ENCODE data around the gene TBPL1. TPM values are rescaled to one million over a fixed set of nuclear protein-coding genes. Genes with fewer than 3 reads are reported as not detected.
A peak's percentile ranks its signal among the peaks of the same experiment; 100 is the strongest.
"Not testable (repeated sequence)": the region's sequence is repeated elsewhere in the genome, so short reads cannot be mapped to it uniquely, and the experiment has no call there.

Gene TBPL1
- total and polyA plus RNA-seq, 12 donors, result 5.1 to 21.0 (median 16.8) TPM

DNA sequence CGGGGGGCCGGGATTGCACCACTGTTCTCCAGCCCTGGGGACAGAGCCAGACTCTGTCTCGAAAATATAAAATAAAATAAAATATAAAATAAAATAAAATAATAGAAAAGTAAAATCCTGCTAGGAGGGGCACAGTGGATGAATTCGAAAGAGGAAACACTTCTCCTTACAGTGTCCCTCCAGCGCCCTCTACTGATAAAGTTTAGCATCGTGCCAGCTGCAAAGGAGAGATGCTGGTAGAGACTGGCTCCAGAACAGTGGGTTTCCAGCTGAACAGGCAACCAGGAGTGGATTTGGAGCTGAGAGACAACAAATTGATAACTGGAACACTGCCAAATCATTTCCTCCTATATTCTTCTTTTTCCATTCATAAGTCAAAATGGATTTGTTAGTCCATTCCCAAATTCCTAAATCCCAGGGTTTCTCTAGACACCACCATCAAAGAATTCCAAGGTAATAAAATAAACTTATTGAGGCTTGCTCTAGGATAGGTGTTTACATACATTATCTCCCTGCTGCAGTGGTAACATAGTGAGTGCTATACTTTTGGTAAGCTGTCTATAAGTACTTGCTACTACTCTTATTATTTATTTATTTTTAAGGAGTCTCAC, 31.7 kb upstream of the TBPL1 start:
- DNase-seq, result peak; percentile 71 to 91 (median 80)
- intact Hi-C loops (cut with DNase I), result loop anchor here (5.0 to 10.0 kb wide), 2 partner anchors 143 to 176 kb away; no protein-coding TSS in a partner anchor
- no peak overlapping the region for H3K4me3 ChIP-seq

DNA sequence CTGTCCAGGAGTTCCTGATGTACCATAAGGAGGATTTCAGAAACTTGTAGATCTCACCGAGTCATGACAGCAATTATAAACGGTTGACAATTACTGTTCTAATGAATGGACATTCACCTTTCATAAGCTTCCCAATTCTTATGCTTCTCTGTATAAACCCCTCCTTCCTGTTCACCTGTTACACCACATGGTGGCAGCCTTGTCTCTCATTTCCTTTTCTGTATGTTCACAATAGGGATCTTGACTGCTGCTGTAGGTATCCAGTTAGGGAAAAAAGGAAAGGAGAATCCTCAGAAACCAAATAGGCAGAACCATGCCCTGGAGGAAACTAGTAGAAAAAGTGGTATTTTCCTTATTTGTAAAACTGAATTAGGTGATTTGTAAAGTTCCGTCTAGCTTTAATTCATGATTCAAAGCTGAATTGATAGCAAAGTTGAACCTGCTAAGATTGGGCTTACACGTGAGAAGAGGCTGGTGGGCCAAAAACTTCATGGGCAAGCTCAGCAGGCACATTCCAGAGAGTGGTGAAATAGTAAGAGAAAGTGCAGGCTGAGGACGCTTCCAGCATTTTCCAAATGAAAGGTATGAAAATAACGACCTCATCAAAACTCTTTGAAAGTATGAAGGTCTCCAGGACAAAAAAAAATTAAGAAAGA, 29.0 kb upstream of the TBPL1 start:
- peak; percentile 53 to 91 (median 75) for DNase-seq
- 12 to 28% (median 22%) methylated on average over 6 of the region's 6 CpGs for WGBS, 4 donors
- no peak overlapping the region for H3K27ac ChIP-seq
- peaks cover 4% of the 10 kb centered on the region for H3K27me3 ChIP-seq
- H3K36me3 ChIP-seq (replicated peaks in 1 of 2), result no peaks in the 10 kb centered on the region
- H3K9me3 ChIP-seq (replicated peaks in 1 of 3), result no peaks in the 10 kb centered on the region
- no peaks in the 10 kb centered on the region for H3K4me1 ChIP-seq (replicated peaks in 1 of 2)
- TF ChIP-seq POLR2A (IDR thresholded peaks at IDR 0.05), result no peak
- TF ChIP-seq, protein P1, sequence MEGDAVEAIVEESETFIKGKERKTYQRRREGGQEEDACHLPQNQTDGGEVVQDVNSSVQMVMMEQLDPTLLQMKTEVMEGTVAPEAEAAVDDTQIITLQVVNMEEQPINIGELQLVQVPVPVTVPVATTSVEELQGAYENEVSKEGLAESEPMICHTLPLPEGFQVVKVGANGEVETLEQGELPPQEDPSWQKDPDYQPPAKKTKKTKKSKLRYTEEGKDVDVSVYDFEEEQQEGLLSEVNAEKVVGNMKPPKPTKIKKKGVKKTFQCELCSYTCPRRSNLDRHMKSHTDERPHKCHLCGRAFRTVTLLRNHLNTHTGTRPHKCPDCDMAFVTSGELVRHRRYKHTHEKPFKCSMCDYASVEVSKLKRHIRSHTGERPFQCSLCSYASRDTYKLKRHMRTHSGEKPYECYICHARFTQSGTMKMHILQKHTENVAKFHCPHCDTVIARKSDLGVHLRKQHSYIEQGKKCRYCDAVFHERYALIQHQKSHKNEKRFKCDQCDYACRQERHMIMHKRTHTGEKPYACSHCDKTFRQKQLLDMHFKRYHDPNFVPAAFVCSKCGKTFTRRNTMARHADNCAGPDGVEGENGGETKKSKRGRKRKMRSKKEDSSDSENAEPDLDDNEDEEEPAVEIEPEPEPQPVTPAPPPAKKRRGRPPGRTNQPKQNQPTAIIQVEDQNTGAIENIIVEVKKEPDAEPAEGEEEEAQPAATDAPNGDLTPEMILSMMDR (IDR thresholded peaks at IDR 0.05), result peak; percentile 64 to 94 (median 88)
- no peak overlapping the region for H3K4me3 ChIP-seq
- intact Hi-C loops (cut with DNase I), result loop anchor here (2.0 to 10.0 kb wide), 3 partner anchors 141 to 173 kb away; no protein-coding TSS in a partner anchor

More for the DNA sequence above, 31.7 kb upstream of the TBPL1 start:
- TF ChIP-seq, protein P1 (IDR thresholded peaks at IDR 0.05), result peak; percentile 48 to 84 (median 60)
- no peak for TF ChIP-seq POLR2A (IDR thresholded peaks at IDR 0.05)
- no peaks in the 10 kb centered on the region for H3K4me1 ChIP-seq (replicated peaks in 1 of 2)
- whole genome bisulfite sequencing, 4 donors, result 23 to 29% (median 25%) methylated on average over 6 of the region's 6 CpGs
- no peak overlapping the region for H3K27ac ChIP-seq
- H3K36me3 ChIP-seq (replicated peaks in 1 of 2), result no peaks in the 10 kb centered on the region
- H3K9me3 ChIP-seq (replicated peaks in 1 of 3), result no peaks in the 10 kb centered on the region
- peaks cover 4% of the 10 kb centered on the region for H3K27me3 ChIP-seq

- H3K27me3 ChIP-seq; H3K9me3 ChIP-seq (replicated peaks in 1 of 3); H3K4me3 ChIP-seq; H3K27ac ChIP-seq; DNase-seq; H3K36me3 ChIP-seq (replicated peaks in 1 of 2); intact Hi-C loops (cut with DNase I); H3K4me1 ChIP-seq (replicated peaks in 1 of 2): not testable (repeated sequence)
- 65 to 76% (median 72%) methylated on average over 4 to 6 of the region's 6 CpGs; no CpG with 5 or more reads in 1 of the 4 donors for WGBS, 4 donors
Observed at GRCh38 chr6:133931221-133931620, 21.8 kb upstream of the TBPL1 start.

- intact Hi-C loops (cut with DNase I); H3K4me3 ChIP-seq; H3K27me3 ChIP-seq; H3K9me3 ChIP-seq (replicated peaks in 1 of 3); H3K27ac ChIP-seq; DNase-seq; H3K36me3 ChIP-seq (replicated peaks in 1 of 2); H3K4me1 ChIP-seq (replicated peaks in 1 of 2): not testable (repeated sequence)
- 87 to 90% (median 89%) methylated on average over 3 of the region's 3 CpGs for WGBS, 4 donors
Observed at GRCh38 chr6:133936352-133936751, 16.7 kb upstream of the TBPL1 start.

GRCh38 chr6:133937909-133938308, 15.1 kb upstream of the TBPL1 start:
- Histone ChIP-seq H3K36me3 (replicated peaks in 1 of 2) (no peaks in the 10 kb centered on the region), H3K4me3 (no peak overlapping the region), H3K9me3 (replicated peaks in 1 of 3) (no peaks in the 10 kb centered on the region), H3K4me1 (replicated peaks in 1 of 2) (no peaks in the 10 kb centered on the region), H3K27ac (no peak overlapping the region), H3K27me3 (no peaks in the 10 kb centered on the region)
- DNase-seq, result no peak
- intact Hi-C loops (cut with DNase I), result no loop called here
- TF ChIP-seq, protein P1 (IDR thresholded peaks at IDR 0.05), result no peak
- TF ChIP-seq POLR2A (IDR thresholded peaks at IDR 0.05), result no peak

All from adrenal gland (tissue), 12 donors.